HG02678 (cell line): Measurements from ENCODE around the gene VPS29.
A peak's percentile ranks its signal among the peaks of the same experiment; 100 is the strongest.
"Not testable (repeated sequence)": the region's sequence is repeated elsewhere in the genome, so short reads cannot be mapped to it uniquely, and the experiment has no call there.

Source experiments
- ATAC-seq: cut with Tn5 transposase; IDR thresholded peaks from one replicate; pipeline ENCODE4 v1.9.1; 2021; ENCODE audit warnings: mild to moderate bottlenecking, moderate library complexity; ENCODE audit not compliant: unreplicated experiment

The VPS29 gene

GRCh38 chr12:110501752-110502738 lies at the start of gene VPS29, which contains the start of gene RAD9B:
VPS29 (minus strand) TSS chr12:110502111; CDS start chr12:110502051, 60 bp downstream.
RAD9B (plus strand) TSS chr12:110502331; CDS start chr12:110502338, 7 bp downstream.
- ATAC-seq: peak; percentile 92

- ATAC-seq: no peak
Measured at GRCh38 chr12:110550981-110551380, 49.1 kb upstream of the VPS29 start.

GRCh38 chr12:110549716-110550115 lies 47.8 kb upstream of the VPS29 start:
- no peak for ATAC-seq

GRCh38 chr12:110548678-110549077 lies 46.8 kb upstream of the VPS29 start:
- no peak for ATAC-seq

GRCh38 chr12:110547090-110547489 lies 45.2 kb upstream of the VPS29 start:
- no peak for ATAC-seq

- no peak for ATAC-seq
Measured at GRCh38 chr12:110546339-110546738, 44.4 kb upstream of the VPS29 start.

- no peak for ATAC-seq
Measured at GRCh38 chr12:110545812-110546211, 43.9 kb upstream of the VPS29 start.

GRCh38 chr12:110545259-110545658 lies 43.3 kb upstream of the VPS29 start:
- ATAC-seq: not testable (repeated sequence)

GRCh38 chr12:110543965-110544364 lies 42.1 kb upstream of the VPS29 start:
- ATAC-seq: no peak

GRCh38 chr12:110543252-110543959 lies 41.5 kb upstream of the VPS29 start:
- no peak for ATAC-seq

- ATAC-seq: no peak
Measured at GRCh38 chr12:110540048-110540447, 38.1 kb upstream of the VPS29 start.

GRCh38 chr12:110538869-110539622 lies 37.1 kb upstream of the VPS29 start:
- ATAC-seq: no peak

GRCh38 chr12:110537605-110538409 lies 35.9 kb upstream of the VPS29 start:
- ATAC-seq: no peak

- no peak for ATAC-seq
Measured at GRCh38 chr12:110536834-110537604, 35.1 kb upstream of the VPS29 start.

GRCh38 chr12:110534811-110535210 lies 32.9 kb upstream of the VPS29 start:
- ATAC-seq: no peak

- ATAC-seq: no peak
Measured at GRCh38 chr12:110533607-110534006, 31.7 kb upstream of the VPS29 start.

- ATAC-seq: no peak
Measured at GRCh38 chr12:110532644-110533043, 30.7 kb upstream of the VPS29 start.

- ATAC-seq: peak; percentile 85
Measured at GRCh38 chr12:110531741-110532333, 29.9 kb upstream of the VPS29 start.

GRCh38 chr12:110530511-110530910 lies 28.6 kb upstream of the VPS29 start:
- ATAC-seq: no peak
